Suprapubic skin (tissue), 4 donors: Measurements from ENCODE around the gene JOSD2. TPM values are rescaled to one million over a fixed set of nuclear protein-coding genes. Genes with fewer than 3 reads are reported as not detected.

Experiments
- DNase-seq, 2 donors: peaks; one replicate each; pipeline ENCODE4 v3.0.0-alpha.2; 2019; ENCODE audit warnings: low spot score in 2 of 2
- H3K27ac ChIP-seq: fragments of 200-600 bp; sonication (generic); one replicate; pipeline ENCODE4 v1.5.1; 2019
- H3K27me3 ChIP-seq: fragments of 200-600 bp; sonication (generic); one replicate; pipeline ENCODE4 v1.5.1; 2019
- H3K36me3 ChIP-seq: fragments of 200-600 bp; sonication (generic); one replicate; pipeline ENCODE4 v1.5.1; 2019
- H3K4me1 ChIP-seq: fragments of 200-600 bp; sonication (generic); one replicate; pipeline ENCODE4 v1.5.1; 2019
- H3K4me3 ChIP-seq: fragments of 200-600 bp; sonication (generic); one replicate; pipeline ENCODE4 v1.5.1; 2019; ENCODE audit warnings: mild to moderate bottlenecking
- H3K9me3 ChIP-seq: fragments of 200-600 bp; sonication (generic); one replicate; pipeline ENCODE4 v1.5.1; 2019
- CTCF ChIP-seq, 2 donors: fragments of 200-600 bp in 1 of 2; fragments of 450-650 bp in 1 of 2; sonication (generic) in 1 of 2; IDR thresholded peaks; one replicate each; pipeline ENCODE4 v1.5.1; 2016 to 2019; ENCODE audit warnings: antibody characterized with exemption in 2 of 2, mild to moderate bottlenecking in 1 of 2, moderate library complexity in 1 of 2
- EP300 ChIP-seq: sonication (generic); formaldehyde crosslinking; IDR thresholded peaks from one replicate; pipeline ENCODE4 v1.6.1; 2017; ENCODE audit warnings: antibody characterized with exemption
- POLR2A ChIP-seq, 2 donors: fragments of 450-650 bp; IDR thresholded peaks; one replicate each; pipeline ENCODE4 v1.6.1; 2017; ENCODE audit warnings: antibody characterized with exemption in 2 of 2, mild to moderate bottlenecking in 2 of 2, moderate library complexity in 2 of 2
- POLR2AphosphoS5 ChIP-seq, 3 donors: sonication (generic); formaldehyde crosslinking; IDR thresholded peaks; one replicate each; pipeline ENCODE4 v1.6.1; 2017; ENCODE audit warnings: antibody characterized with exemption in 3 of 3
- WGBS: methylation state at CpG from one replicate; pipeline ENCODE4 v1.1.5; 2018; 5-methylcytosine and 5-hydroxymethylcytosine counted together
- total RNA-seq, 4 donors: library from RNA; depleted of rRNA; stranded (reverse); fragments of >200 nt; gene quantifications; one replicate each; pipeline ENCODE4 v1.1.0, GENCODE V29; 2016

Gene JOSD2
- total RNA-seq, 4 donors from 2014 or later = 9.3 to 31.7 (median 28.7) TPM

GRCh38 chr19:50519006-50519575 lies 8.1 kb upstream of the JOSD2 start:
- TF ChIP-seq POLR2AphosphoS5 (IDR thresholded peaks at IDR 0.05) = no peak
- TF ChIP-seq CTCF (IDR thresholded peaks at IDR 0.05) = no peak
- TF ChIP-seq EP300 = no peak
- TF ChIP-seq POLR2A (IDR thresholded peaks at IDR 0.05) = no peak
- Histone ChIP-seq H3K27me3 (no peaks in the 10 kb centered on the region), H3K36me3 (no peaks in the 10 kb centered on the region), H3K27ac (no peak overlapping the region), H3K4me1 (no peaks in the 10 kb centered on the region), H3K4me3 (no peak overlapping the region), H3K9me3 (no peaks in the 10 kb centered on the region)
- peak in 1 of 2 donors; percentile 75 for DNase-seq
- 100% methylated on average over 23 of the region's 40 CpGs for WGBS

DNA sequence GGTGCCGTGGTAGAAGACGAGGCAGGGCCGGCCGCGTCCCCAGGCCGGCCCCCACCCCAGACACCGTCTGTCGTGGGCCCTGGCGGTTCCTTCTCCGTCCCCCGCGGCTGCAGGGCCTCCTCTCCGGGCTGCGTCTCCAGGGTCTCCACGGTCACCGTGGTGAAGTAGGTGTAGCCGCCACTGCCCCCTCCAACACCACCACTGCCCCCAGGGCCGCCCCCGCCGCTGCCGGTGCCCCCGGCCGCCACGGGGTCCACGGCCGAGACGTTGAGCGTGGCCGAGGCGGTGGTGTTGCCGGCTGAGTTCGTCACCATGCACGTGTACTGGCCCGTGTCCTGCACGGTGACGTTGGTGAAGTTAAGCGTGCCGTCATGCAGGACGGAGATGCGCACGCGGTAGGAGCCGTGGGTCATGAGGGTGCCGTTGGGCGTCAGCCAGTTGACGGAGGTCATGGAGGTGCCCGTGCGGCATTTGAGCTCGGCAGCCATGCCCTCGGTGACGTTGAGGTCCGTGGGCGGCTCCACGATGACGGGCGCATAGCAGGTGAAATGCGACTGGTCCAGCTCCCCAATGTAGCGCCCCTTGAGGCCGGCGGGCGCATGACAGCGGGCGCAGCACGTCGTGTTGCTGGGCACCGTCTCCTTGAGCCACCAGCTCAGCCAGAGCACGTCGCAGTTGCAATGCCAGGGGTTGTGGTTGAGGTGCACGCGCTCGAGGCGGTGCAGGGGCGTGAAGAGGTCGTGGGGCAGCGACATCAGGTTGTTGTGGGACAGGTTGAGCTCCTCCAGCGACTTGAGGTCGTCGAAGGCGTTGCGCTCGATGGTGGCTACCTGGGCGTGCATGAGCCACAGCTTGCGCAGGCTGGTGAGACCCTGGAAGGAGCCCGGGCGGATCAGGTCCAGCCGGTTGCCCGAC lies 7.4 kb upstream of the JOSD2 start:
- Histone ChIP-seq H3K4me3 (no peak overlapping the region), H3K4me1 (no peaks in the 10 kb centered on the region), H3K27ac (no peak overlapping the region), H3K36me3 (no peaks in the 10 kb centered on the region), H3K9me3 (no peaks in the 10 kb centered on the region), H3K27me3 (no peaks in the 10 kb centered on the region)
- no peak for TF ChIP-seq POLR2A (IDR thresholded peaks at IDR 0.05)
- no peak for TF ChIP-seq EP300
- TF ChIP-seq CTCF (IDR thresholded peaks at IDR 0.05) = no peak
- no peak for TF ChIP-seq POLR2AphosphoS5 (IDR thresholded peaks at IDR 0.05)
- WGBS = 96% methylated on average over 61 of the region's 87 CpGs
- peak in 1 of 2 donors; percentile 69 for DNase-seq

- TF ChIP-seq EP300 = no peak
- no peak overlapping the region for H3K4me3 ChIP-seq
- 98% methylated on average over 17 of the region's 37 CpGs for WGBS
- H3K27me3 ChIP-seq = no peaks in the 10 kb centered on the region
- no peaks in the 10 kb centered on the region for H3K9me3 ChIP-seq
- DNase-seq = peak in 1 of 2 donors; percentile 72
- H3K4me1 ChIP-seq = no peaks in the 10 kb centered on the region
- H3K27ac ChIP-seq = no peak overlapping the region
- no peaks in the 10 kb centered on the region for H3K36me3 ChIP-seq
Measured at GRCh38 chr19:50517704-50518075, 6.7 kb upstream of the JOSD2 start.

DNA sequence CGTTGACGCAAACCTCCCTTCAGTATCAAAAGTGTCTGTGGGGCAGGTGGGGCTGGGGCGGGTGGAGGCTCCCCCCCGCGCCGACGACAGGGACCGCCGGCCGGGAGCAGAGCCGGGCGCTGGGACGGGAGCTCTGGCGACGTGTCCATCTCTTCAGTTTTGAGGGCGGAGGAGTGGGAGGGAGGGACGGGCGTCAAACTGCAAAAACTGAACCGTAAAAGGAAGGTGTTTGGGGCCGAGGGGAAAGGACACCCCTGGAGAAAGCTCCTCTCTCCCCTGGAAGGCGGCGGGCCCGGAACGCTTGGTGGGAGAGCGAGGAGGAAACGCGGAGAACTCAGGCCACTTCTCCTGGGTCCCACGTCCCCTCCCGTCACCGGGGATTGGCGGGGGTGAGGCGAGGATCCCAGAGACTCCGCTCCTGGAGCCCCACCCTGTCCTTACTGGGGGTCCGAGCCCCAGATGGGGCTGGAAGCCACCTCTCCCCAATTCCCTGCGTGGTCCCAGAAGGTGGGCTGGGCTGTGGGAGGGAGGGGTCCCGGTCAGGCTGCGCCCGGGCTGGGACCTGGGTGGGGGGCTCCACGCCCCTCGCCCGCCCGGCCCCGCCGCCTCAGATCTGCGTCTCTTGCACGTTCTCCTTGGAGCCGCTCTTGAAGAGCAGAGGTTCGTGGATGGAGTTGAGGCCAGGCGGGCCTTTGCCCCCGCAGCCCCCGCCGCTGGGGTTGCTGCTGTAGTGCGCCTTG lies 6.1 kb upstream of the JOSD2 start:
- peak in 1 of 2 donors; percentile 65 for DNase-seq
- WGBS = 43% methylated on average over 30 of the region's 53 CpGs
- TF ChIP-seq EP300 (no peak), POLR2AphosphoS5 (IDR thresholded peaks at IDR 0.05) (no peak)
- no peak overlapping the region for H3K27ac ChIP-seq
- H3K9me3 ChIP-seq = no peaks in the 10 kb centered on the region
- no peak overlapping the region for H3K4me3 ChIP-seq
- H3K36me3 ChIP-seq = no peaks in the 10 kb centered on the region
- no peaks in the 10 kb centered on the region for H3K4me1 ChIP-seq
- no peaks in the 10 kb centered on the region for H3K27me3 ChIP-seq

- H3K27me3 ChIP-seq = no peaks in the 10 kb centered on the region
- no peaks in the 10 kb centered on the region for H3K9me3 ChIP-seq
- H3K4me1 ChIP-seq = peaks cover 4% of the 10 kb centered on the region
- TF ChIP-seq POLR2AphosphoS5 (IDR thresholded peaks at IDR 0.05) (no peak), EP300 (no peak), POLR2A (IDR thresholded peaks at IDR 0.05) (no peak), CTCF (IDR thresholded peaks at IDR 0.05) (no peak)
- peak in 1 of 2 donors; percentile 44 for DNase-seq
- WGBS = 41% methylated on average over 12 of the region's 12 CpGs
- no peaks in the 10 kb centered on the region for H3K36me3 ChIP-seq
- no peak overlapping the region for H3K4me3 ChIP-seq
- H3K27ac ChIP-seq = no peak overlapping the region
Measured at GRCh38 chr19:50516456-50516855, 5.5 kb upstream of the JOSD2 start.

GRCh38 chr19:50515168-50515561 lies 4.2 kb upstream of the JOSD2 start:
- 77% methylated on average over 7 of the region's 11 CpGs for WGBS
- peak in 1 of 2 donors; percentile 65 for DNase-seq
- H3K36me3 ChIP-seq = no peaks in the 10 kb centered on the region
- no peak overlapping the region for H3K27ac ChIP-seq
- H3K4me3 ChIP-seq = no peak overlapping the region
- H3K4me1 ChIP-seq = peaks cover 14% of the 10 kb centered on the region
- no peaks in the 10 kb centered on the region for H3K9me3 ChIP-seq
- no peaks in the 10 kb centered on the region for H3K27me3 ChIP-seq
- no peak for TF ChIP-seq POLR2A (IDR thresholded peaks at IDR 0.05)
- no peak for TF ChIP-seq POLR2AphosphoS5 (IDR thresholded peaks at IDR 0.05)
- no peak for TF ChIP-seq CTCF (IDR thresholded peaks at IDR 0.05)
- no peak for TF ChIP-seq EP300
